Left renal cortex interstitium (tissue), 4 donors: Measurements from ENCODE around the gene PRIMPOL. TPM values are rescaled to one million over a fixed set of nuclear protein-coding genes. Genes with fewer than 3 reads are reported as not detected.

ENCODE experiments used
- DNase-seq, 4 donors: peaks; one replicate each; pipeline ENCODE4 v3.0.0-alpha.2; 2013; ENCODE audit warnings: low read depth in 4 of 4, low spot score in 2 of 4, missing footprints in 1 of 4
- polyA plus RNA-seq, 4 donors: library from polyadenylated mRNA; unstranded; fragments of 120-200 nt; gene quantifications; one replicate each; pipeline ENCODE4 v1.2.1, GENCODE V29; 2013; ENCODE audit not compliant: insufficient read length in 4 of 4

The PRIMPOL gene
- polyA plus RNA-seq, 4 donors = 24.2 to 42.6 (median 35.1) TPM

DNA sequence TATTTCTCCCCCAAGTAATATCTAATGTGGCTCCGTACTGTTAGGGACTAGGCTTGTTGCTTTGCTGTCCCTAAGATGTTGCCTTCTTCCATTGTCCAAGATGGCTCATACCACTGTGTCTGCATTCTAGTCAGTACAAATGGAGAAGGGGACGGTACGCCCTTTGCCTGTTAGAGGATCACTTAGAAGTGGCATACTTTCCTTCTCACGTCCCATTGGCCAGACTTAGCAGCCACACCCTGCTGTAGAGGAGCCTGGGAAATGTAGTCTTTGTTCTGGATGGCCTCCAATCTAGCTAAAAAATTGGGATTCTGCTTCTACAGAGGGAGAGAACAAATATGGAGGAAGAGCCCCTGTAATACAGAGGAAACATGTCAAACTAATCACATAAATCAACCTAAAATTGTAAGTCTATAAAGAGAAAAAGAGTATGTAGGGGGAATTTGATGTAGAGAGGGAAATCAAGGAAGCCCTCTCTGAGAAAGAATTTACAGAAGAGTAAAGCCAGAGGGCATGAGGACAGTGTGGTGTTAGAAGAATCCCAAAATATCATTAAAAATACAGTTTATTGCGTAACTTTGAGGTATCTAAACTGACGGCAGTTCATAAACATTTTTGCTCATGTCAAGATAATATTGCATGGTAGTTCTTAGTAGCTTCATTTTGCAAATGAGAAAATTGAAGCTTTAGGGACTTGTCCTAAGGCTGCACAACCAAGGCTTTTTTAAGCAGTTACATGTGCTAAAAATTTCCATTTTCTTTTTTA, 15.1 kb downstream of the PRIMPOL start:
- no peak for DNase-seq

DNA sequence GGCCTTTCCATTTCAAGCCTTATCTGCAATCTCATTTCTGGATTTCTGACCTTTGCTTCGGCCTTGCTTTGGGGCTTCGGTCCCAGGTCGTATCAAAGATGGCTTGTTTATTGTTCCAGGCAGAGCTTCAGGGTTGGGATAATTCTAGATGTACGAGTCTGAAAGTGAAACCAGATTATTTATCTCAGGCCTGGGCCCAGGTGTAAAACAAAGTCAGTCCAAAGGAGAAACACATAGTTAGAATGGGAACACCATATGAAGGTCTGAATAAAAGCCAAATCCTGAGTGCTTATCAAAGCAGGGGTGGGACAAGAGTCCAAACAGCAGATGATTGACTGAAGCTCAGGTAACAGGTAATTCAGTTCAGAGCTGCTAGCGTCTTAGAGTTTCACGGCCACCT, 17.1 kb downstream of the PRIMPOL start:
- no peak for DNase-seq

- DNase-seq = no peak
Measured at GRCh38 chr4:184668096-184668495, 18.6 kb downstream of the PRIMPOL start.

GRCh38 chr4:184668511-184669114, 19.1 kb downstream of the PRIMPOL start:
- no peak for DNase-seq

DNA sequence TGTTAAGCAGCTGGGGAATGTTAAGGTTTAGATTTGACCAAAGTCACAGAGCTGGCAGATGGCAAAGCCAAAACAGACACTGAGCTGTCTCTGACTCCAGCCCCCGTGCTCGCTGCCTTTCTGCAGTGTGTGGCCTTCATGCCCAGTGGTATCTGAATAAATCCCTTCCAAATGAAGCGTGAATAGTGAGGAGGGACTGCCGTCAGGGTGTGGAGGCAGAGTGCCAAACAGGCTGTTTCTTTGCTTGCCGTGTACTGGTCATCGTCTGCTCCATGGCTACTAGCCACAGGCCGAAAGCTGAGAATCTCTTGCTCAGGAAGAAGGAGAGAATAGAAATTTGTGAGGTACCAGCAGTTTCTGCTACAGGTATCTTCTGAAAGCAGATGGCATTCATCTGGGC, 19.7 kb downstream of the PRIMPOL start:
- no peak for DNase-seq

DNA sequence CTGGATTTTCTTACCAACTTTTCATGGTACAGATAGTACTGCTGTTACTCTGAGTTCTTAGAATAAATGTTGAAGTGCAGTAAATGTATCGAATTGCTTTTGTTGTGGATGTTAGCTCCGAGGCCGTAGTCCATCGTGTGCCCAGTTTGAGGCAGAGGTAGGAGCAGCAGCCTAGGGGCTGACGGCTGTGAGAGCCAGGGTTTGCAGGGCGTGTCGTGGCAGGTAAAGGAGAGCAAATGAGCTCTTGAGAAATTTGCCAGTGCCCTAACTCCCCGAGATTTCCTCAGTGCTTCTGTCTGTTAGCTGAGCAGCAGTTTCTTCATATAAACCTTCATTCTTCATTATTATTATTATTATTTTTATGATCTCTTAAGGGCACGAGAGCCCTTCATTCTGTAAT, 21.6 kb downstream of the PRIMPOL start:
- no peak for DNase-seq

GRCh38 chr4:184672741-184673140, 23.2 kb downstream of the PRIMPOL start:
- no peak for DNase-seq

DNA sequence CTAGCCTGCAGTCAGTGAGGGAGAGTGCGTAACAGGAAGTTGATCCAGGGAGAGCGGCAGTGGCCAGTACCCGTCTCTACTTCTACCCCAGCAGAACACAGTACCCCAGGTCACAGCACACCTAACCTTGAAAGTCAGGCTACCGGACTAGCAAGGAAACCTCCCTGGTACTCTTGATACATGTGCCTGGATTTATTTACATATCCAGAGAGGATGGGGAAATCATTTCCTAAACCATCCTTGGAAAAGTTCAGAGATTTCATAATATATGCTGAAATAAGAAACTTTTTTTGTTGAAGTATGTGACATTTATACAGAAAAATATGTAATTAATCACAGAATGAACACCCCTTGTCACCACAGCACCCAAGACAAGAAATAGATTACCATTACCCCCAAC, 24.5 kb downstream of the PRIMPOL start:
- no peak for DNase-seq

DNA sequence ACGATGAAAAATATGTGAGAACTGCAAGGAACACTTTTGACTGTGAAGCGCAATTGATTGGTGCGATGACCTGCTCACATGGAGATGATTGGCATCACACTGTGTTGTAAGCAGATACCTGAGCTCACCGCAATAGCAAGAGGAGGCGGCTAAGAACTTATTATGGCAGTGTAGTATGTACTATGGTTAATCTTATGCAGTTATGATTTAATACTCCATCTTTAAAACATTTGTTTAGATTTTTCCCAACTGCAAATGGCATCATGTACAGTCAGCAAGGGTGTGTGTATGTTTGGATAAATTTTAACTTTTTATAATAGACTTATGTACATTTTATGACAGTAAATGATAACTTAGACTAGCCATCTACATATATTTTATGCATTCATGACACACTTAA, 25.5 kb downstream of the PRIMPOL start:
- DNase-seq = no peak

DNA sequence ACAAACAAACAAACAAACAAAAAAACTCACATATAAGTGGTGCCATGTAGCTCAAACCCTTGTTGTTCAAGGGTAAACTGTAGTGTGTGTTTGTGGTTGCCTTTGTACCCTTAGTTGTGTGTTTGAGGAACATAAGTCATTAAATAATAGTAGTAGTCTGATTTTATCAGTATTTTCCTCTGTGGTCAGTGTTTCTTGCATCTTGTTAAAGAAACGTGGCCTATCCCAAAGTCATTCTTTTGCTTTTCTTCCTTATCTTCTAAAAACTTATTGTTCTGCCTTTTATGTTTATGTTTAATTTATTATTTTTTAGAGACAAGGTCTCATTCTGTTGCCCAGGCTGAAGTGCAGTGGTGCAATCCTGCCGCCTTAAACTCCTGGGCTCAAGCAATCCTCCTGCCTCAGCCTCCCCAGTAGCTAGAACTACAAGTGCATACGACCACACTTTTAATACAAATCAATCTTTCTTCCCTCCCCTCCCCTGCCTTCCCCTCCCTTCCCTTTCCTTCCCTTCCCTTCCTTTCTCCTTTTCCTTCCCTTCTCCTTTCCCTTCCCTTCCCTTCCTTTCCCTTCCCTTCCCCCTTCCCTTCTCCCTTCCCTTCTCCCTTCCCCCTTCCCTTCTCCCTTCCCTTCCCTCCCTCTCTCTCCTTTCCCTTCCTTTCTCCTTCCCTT, 26.4 kb downstream of the PRIMPOL start:
- DNase-seq = no peak

- no peak for DNase-seq
Measured at GRCh38 chr4:184680698-184681097, 31.2 kb downstream of the PRIMPOL start.

GRCh38 chr4:184681916-184682315, 32.4 kb downstream of the PRIMPOL start:
- DNase-seq = no peak

- no peak for DNase-seq
Measured at GRCh38 chr4:184684491-184685189, 35.1 kb downstream of the PRIMPOL start.

DNA sequence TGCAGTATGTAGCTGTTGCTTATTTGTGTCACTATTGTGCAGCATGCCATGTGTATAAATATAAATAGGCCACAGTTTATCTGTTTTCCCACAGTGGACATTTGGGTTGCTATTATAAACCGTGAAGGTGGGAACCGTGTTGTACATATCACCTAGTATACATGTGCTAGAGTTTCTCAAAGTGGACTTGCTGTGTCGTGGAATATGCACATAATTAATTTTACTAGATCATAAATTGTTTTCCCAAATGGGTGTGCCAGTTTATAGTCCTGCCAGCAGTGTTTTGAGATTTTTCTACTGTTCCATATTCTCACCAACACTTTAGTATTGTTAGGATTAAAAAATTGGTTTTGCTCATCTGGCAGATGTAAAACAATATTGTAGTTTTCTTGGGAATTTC, 38.5 kb downstream of the PRIMPOL start:
- DNase-seq = no peak

DNA sequence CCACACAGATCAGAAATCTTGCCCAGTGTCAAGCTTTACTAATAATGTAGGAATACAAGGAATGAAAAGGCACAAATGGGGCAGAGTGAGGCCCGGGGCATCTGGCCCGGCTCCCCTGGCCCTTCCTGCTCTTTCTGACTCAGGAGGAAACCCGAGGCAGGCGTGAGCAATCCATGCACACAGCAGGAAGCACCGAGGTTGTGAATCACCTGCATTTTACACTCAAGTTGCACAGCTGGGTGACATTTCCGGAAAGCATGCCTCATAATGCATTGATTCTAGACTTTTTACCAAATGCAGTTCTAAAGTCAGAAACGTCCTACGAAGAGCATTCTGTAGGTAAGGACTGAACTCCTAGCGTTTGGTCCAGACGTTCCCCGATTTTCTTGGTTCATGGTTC, 38.9 kb downstream of the PRIMPOL start:
- peak in 1 of 4 donors; percentile 8 for DNase-seq

GRCh38 chr4:184689681-184690080, 40.1 kb downstream of the PRIMPOL start:
- DNase-seq = no peak

DNA sequence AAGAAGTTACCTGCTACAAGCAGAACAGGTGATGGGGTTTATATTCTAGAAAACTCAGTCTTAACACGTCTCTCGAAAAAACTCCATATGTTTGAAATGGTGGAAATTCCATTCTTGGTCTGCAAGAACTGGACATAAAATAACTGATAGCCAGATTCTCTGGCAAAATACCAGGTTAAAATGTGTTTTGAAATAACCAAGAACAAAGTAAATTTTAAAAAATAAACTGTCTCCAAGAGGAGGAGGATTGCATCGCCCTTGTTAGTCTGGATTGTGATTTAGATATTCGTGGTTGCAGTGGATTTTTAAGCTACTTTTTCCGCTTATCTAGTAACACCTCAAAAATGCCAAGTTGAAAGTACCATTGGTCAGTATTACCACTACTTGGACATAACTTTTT, 43.5 kb downstream of the PRIMPOL start:
- no peak for DNase-seq

DNA sequence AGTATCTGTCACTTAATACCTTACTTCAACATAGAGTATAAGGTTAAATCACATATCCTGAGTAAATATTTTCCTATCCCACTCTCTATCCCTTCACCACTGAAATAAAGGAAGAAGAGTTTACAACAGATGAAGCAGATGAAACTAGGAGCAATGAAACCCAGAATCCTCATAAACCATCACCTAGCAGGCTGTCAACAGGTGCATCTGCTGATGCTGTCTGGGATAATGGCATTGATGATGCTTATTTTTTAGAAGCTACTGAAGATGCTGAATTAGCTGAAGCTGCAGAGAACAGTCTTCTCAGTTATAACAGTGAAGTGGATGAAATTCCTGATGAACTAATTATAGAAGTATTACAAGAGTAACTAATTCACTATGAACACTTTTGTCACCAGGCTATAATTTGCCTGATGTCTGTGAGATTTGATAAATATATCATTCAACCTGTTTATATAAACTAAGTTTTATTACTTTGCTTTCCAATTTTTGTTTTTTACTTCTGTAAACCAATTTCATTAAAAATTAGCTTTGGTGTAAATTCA, 44.9 kb downstream of the PRIMPOL start:
- DNase-seq = no peak

DNA sequence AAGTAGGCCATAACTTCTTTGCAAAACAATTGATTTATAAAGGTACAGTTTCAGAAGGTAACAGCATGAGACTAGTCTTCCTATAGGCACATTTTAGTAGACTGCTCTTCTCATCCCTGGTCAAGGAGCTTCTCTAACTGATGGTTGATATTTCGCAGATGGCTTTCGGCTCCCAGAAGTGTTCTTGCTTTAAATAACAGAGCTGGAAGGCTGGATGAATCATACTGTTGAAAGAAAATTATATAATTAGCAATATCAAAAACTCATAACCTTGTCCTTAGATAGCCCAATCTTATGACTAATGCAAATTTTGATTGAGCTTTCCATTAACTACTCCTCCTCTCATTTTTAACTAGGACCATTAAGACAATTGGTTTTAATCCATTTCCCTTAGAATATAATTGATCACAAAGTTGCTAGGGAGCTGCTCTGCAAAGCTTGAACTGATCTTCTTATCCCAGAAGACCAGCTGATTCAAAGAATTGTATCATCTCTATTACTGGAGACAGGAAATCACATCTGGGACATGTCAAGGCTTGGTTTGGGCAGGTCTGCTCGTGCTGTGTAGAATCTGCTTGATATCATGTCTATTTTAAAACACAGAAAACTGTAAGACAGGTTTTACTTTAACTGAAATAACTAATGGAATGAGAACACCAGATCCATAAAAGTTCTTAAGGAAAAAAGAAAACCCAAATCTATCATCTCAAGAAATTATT, 45.8 kb downstream of the PRIMPOL start:
- DNase-seq = no peak

GRCh38 chr4:184697956-184698355, 48.4 kb downstream of the PRIMPOL start:
- no peak for DNase-seq
